Fibroblast of the aortic adventitia (primary cell): ENCODE measurements around the gene ANKRD31. TPM values are rescaled to one million over a fixed set of nuclear protein-coding genes. Genes with fewer than 3 reads are reported as not detected.

Source experiments
- DNase-seq: peaks from one replicate; pipeline ENCODE4 v3.0.0-alpha.2; 2010; ENCODE audit warnings: low read depth
- H3K4me3 ChIP-seq: 2 replicates; pipeline ENCODE4 v1.5.1; 2011; ENCODE audit warnings: low read depth, mild to moderate bottlenecking, control low read depth, low read length, moderate library complexity
- CTCF ChIP-seq: IDR thresholded peaks from 2 replicates; pipeline ENCODE4 v1.5.1; 2011; ENCODE audit warnings: mild to moderate bottlenecking, low read length, control low read depth, inconsistent platforms; ENCODE audit not compliant: insufficient read depth
- total RNA-seq: library from RNA; depleted of rRNA; stranded (reverse); fragments of >200 nt; gene quantifications from 2 replicates; pipeline ENCODE4 v1.2.3, GENCODE V29; 2012; ENCODE audit warnings: low replicate concordance

ANKRD31 gene
- total RNA-seq, 1 donor = 0.18 TPM

GRCh38 chr5:75200776-75201175 is 35.9 kb downstream of the ANKRD31 start:
- H3K4me3 ChIP-seq = no peak overlapping the region
- DNase-seq = no peak
- no peak for TF ChIP-seq CTCF

- no peak for TF ChIP-seq CTCF
- no peak for DNase-seq
- no peak overlapping the region for H3K4me3 ChIP-seq
Measured at GRCh38 chr5:75199946-75200345, 36.7 kb downstream of the ANKRD31 start.

GRCh38 chr5:75199071-75199470 is 37.6 kb downstream of the ANKRD31 start:
- no peak for TF ChIP-seq CTCF
- no peak for DNase-seq
- H3K4me3 ChIP-seq = no peak overlapping the region

- no peak for DNase-seq
- H3K4me3 ChIP-seq = no peak overlapping the region
- no peak for TF ChIP-seq CTCF
Measured at GRCh38 chr5:75197745-75198144, 38.9 kb downstream of the ANKRD31 start.

GRCh38 chr5:75192804-75193203 is 43.9 kb downstream of the ANKRD31 start:
- DNase-seq = no peak
- no peak overlapping the region for H3K4me3 ChIP-seq
- TF ChIP-seq CTCF = no peak

GRCh38 chr5:75192264-75192663 is 44.4 kb downstream of the ANKRD31 start:
- no peak for TF ChIP-seq CTCF
- no peak overlapping the region for H3K4me3 ChIP-seq
- no peak for DNase-seq

GRCh38 chr5:75190227-75190626 is 46.5 kb downstream of the ANKRD31 start:
- no peak overlapping the region for H3K4me3 ChIP-seq
- no peak for DNase-seq
- no peak for TF ChIP-seq CTCF
